Psoas muscle (tissue), 8 donors: ENCODE measurements around the gene PIK3CG. TPM values are rescaled to one million over a fixed set of nuclear protein-coding genes. Genes with fewer than 3 reads are reported as not detected.

Experiments
- ATAC-seq, 4 donors: fragments of 200-7000 bp; cut with Tn5 transposase; one replicate each; pipeline ENCODE4 v1.9.1; 2020; ENCODE audit warnings: moderate library complexity in 3 of 4, mild to moderate bottlenecking in 2 of 4
- DNase-seq, 2 donors: peaks; one replicate each; pipeline ENCODE4 v3.0.0-alpha.2; 2020
- H3K27ac ChIP-seq: fragments of 200-600 bp; one replicate; pipeline ENCODE4 v1.8.0; 2022
- H3K27me3 ChIP-seq, 3 donors: fragments of 200-600 bp in 1 of 3; one replicate each; pipeline versions ENCODE4 v1.6.1 to v1.8.0; 2013 to 2022; ENCODE audit warnings: low read length in 2 of 3, mild to moderate bottlenecking in 2 of 3, moderate library complexity in 1 of 3; ENCODE audit not compliant: insufficient read depth in 3 of 3
- H3K36me3 ChIP-seq, 2 donors: fragments of 200-600 bp in 1 of 2; one replicate each; pipeline versions ENCODE4 v1.6.1 to v1.8.0; 2013 to 2022; ENCODE audit warnings: low read depth in 1 of 2, mild to moderate bottlenecking in 1 of 2, moderate library complexity in 1 of 2; ENCODE audit not compliant: insufficient read depth in 1 of 2
- H3K4me1 ChIP-seq: fragments of 200-600 bp; one replicate; pipeline ENCODE4 v1.8.0; 2022
- H3K4me3 ChIP-seq: fragments of 200-600 bp; one replicate; pipeline ENCODE4 v1.8.0; 2022; ENCODE audit warnings: mild to moderate bottlenecking
- H3K9me3 ChIP-seq: fragments of 200-600 bp; one replicate; pipeline ENCODE4 v1.8.0; 2022
- CTCF ChIP-seq: fragments of 200-600 bp; IDR thresholded peaks from one replicate; pipeline ENCODE4 v1.8.0; 2022; ENCODE audit warnings: antibody characterized with exemption
- WGBS, 3 donors: extraction: QIAGEN DNeasy Blood & Tissue Kit; methylation state at CpG; one replicate each; pipeline versions ENCODE4 v1.1.6 to v1.1.7; 2013; 5-methylcytosine and 5-hydroxymethylcytosine counted together
- intact Hi-C, 2 donors: fragments of 100-400 bp; cut with DNase I; formaldehyde crosslinking; loops; one replicate each; pipeline versions ENCODE4 v1.11.0 to v1.14.2; 2022
- polyA plus RNA-seq, 3 donors: library from polyadenylated mRNA; stranded (reverse); fragments of 200-250 nt; gene quantifications; one replicate each; pipeline ENCODE4 v1.2.3, GENCODE V29; 2013
- total RNA-seq, 4 donors: library from RNA; stranded (reverse); fragmentation: NEBNext Ultra II Directional in 2 of 4; extraction: Animal tissue kit (Norgen Biotek cat#: 25700) in 2 of 4; gene quantifications; one replicate each; pipeline versions ENCODE4 v1.2.1 to v1.2.4, GENCODE V29; 2021 to 2023
- donor health status: healthy with polysubstance abuse.
- donor health status: DM: no; HTN: no; CAD: no; lungs with moderate emphysema.
- donor health status: Bipolar disorder and iron deficiency.
- donor health status: healthy.
- donor health status: DM: yes; HTN: yes; CAD: no.
- donor health status: DM: no; HTN: no; CAD: no.
- donor health status: DM: no; HTN: no; CAD: no.
- donor health status: DM: yes; HTN: yes; CAD: no.

PIK3CG gene
- total and polyA plus RNA-seq, 7 donors = 0.13 to 1.6 (median 0.74) TPM

GRCh38 chr7:106885652-106886051, 20.6 kb downstream of the PIK3CG start:
- H3K9me3 ChIP-seq = no peaks in the 10 kb centered on the region
- no peaks in the 10 kb centered on the region for H3K36me3 ChIP-seq
- DNase-seq (no peak), ATAC-seq (no peak)
- H3K4me3 ChIP-seq = no peak overlapping the region
- intact Hi-C loops = no loop called here
- WGBS, 3 donors = 89 to 93% (median 91%) methylated on average over 4 of the region's 4 CpGs
- H3K4me1 ChIP-seq = no peaks in the 10 kb centered on the region
- no peak for TF ChIP-seq CTCF
- H3K27me3 ChIP-seq = no peaks in the 10 kb centered on the region
- H3K27ac ChIP-seq = no peak overlapping the region

- Histone ChIP-seq H3K4me1 (no peaks in the 10 kb centered on the region), H3K9me3 (no peaks in the 10 kb centered on the region), H3K36me3 (no peaks in the 10 kb centered on the region), H3K4me3 (no peak overlapping the region), H3K27ac (no peak overlapping the region), H3K27me3 (no peaks in the 10 kb centered on the region)
- DNase-seq (no peak), ATAC-seq (no peak)
- no peak for TF ChIP-seq CTCF
- WGBS, 3 donors = 29 to 41% (median 41%) methylated on average over 1 of the region's 1 CpG
- intact Hi-C loops = no loop called here
Measured at GRCh38 chr7:106887421-106887820, 22.3 kb downstream of the PIK3CG start.

GRCh38 chr7:106888204-106888603, 23.1 kb downstream of the PIK3CG start:
- WGBS, 3 donors = 85 to 91% (median 87%) methylated on average over 5 of the region's 5 CpGs
- DNase-seq = no peak
- Histone ChIP-seq H3K27ac (no peak overlapping the region), H3K4me1 (no peaks in the 10 kb centered on the region), H3K36me3 (no peaks in the 10 kb centered on the region), H3K9me3 (no peaks in the 10 kb centered on the region), H3K4me3 (no peak overlapping the region), H3K27me3 (no peaks in the 10 kb centered on the region)
- intact Hi-C loops = no loop called here
- TF ChIP-seq CTCF = no peak
- ATAC-seq = no peak

- Histone ChIP-seq H3K27me3 (no peaks in the 10 kb centered on the region), H3K4me1 (no peaks in the 10 kb centered on the region), H3K36me3 (no peaks in the 10 kb centered on the region), H3K4me3 (no peak overlapping the region), H3K27ac (no peak overlapping the region), H3K9me3 (no peaks in the 10 kb centered on the region)
- ATAC-seq = no peak
- DNase-seq = no peak
- intact Hi-C loops = no loop called here
- 80 to 92% (median 84%) methylated on average over 2 of the region's 2 CpGs for WGBS, 3 donors
- TF ChIP-seq CTCF = no peak
Measured at GRCh38 chr7:106890952-106891351, 25.9 kb downstream of the PIK3CG start.

- Histone ChIP-seq H3K4me1 (no peaks in the 10 kb centered on the region), H3K27me3 (no peaks in the 10 kb centered on the region), H3K36me3 (no peaks in the 10 kb centered on the region), H3K9me3 (no peaks in the 10 kb centered on the region), H3K27ac (no peak overlapping the region), H3K4me3 (no peak overlapping the region)
- DNase-seq (no peak), ATAC-seq (no peak)
- 63 to 64% (median 63%) methylated on average over 8 of the region's 8 CpGs for WGBS, 3 donors
- no peak for TF ChIP-seq CTCF
- intact Hi-C loops = no loop called here
Measured at GRCh38 chr7:106891548-106892410, 26.7 kb downstream of the PIK3CG start.
